ENCODE data around the gene SRD5A3. TPM values are rescaled to one million over a fixed set of nuclear protein-coding genes. Genes with fewer than 3 reads are reported as not detected.
A peak's percentile ranks its signal among the peaks of the same experiment; 100 is the strongest.

Gene SRD5A3
- total RNA-seq, 1 experiment from 2014 or later: 16.0 TPM

DNA sequence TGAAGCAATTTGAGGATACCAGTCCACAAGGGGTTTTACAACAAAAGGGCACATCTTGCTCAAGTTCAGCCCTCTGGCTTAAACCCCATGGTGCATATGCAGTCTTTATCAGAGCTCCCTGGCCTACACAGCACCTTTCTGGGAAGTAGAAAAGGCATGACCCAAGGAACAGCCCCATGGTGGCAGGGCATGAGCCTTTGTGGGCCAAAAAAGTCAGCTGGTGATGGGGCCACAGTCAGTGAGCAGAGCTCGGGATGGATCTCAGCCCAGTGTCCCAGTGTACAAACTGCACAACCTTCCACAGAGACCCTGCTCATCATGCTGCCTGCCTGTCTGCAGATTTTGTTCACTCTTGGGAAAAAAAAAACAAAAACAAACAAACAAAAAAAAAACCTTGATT, 27.4 kb downstream of the SRD5A3 start:
- DNase-seq (ENCODE audit: low read depth): no peak

DNA sequence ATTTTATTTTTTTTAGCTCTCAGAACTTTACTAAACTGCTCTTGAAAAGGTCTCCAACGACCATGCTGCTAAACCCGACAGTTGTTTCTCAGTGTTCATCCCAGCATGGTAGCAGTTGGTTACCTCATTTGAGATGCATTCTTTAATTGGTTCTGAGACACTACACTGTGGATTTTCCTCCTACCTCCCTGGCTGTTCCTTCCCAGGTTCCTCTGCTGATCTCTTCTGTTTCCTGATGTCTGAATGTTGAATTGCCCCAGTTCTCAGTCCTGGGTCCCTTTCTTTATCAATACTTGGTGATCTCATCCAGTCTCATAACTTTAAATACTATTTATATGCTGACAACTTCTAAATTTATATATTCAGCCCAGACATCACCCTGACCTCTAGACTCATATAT, 30.7 kb downstream of the SRD5A3 start:
- no peak for DNase-seq (ENCODE audit: low read depth)

DNA sequence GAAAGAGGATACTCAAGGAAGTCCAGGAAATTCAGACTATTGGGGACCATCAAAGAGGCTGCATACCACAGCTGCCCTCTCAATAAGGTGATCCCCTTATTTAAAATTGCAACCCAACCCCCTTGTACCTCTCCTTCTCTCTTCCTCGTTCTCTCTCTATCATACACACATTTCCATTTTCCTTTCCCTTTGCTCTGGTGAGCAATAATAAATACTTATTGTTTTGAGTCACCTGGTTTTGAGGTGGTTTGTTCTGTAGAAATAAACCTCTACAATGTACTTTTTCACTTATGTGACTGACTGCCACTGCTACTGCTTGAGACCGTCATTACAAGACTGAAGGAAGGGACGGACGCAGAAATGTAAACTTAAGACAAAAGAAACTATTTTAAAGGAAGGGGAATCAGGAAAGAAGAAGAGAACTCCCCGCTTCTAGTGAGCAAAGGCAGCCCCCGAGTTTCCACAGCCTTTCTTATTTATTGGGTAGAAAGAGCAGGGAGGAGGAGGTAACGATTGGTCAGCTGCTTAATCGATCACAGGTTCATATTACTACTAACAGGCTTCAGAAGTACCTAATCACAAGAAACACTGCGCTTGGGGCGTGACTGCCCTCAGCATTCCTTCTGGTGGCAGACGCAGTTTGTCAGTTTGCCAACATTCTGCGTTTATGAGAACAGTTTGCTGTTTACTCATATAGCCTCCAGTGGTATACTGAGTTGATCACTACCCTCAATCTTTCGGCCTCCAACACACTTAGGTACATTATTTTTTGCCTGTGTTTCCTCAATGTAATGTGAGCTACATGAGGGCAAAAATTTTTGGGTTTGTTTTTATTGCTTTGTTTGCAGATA, 32.8 kb downstream of the SRD5A3 start:
- peak; percentile 79 for DNase-seq (ENCODE audit: low read depth)

DNA sequence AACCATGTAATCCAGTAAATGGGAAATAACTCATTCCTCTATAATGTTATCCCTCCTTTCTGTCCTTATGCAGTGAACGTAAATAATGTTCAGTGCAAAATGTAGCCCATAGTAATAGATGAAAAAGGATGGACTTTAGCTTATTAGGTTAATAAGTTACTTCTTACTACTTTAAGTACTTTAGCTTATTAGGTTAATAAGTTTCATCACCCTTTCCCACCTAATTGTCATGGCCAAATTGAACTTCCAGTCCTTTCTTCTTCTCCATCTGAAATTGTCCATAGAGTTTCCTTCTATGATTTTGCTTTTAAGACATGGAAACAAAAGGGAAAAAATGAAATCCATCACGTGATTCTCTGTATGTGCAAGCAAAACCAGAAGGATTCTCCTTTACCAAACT, 34.5 kb downstream of the SRD5A3 start:
- DNase-seq (ENCODE audit: low read depth): no peak

DNA sequence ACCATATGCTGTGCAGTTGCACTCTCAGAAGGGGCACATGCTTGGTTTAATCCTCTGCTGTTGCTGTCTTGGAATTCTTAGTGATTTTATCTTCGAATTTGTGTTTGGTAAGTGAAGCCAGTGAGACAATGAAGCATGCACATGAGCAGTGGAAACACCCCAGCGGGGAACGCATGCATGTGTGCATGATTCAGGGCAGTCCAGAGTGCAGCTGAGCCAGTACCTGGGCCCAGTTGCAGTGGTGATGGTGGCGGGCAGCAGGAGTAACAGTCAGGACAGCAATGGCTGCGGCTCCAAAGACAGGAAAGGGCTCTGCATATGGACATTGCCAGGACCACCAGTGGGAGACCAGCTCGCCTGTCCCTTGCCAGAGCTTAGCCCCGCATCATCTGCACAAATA, 35.5 kb downstream of the SRD5A3 start:
- DNase-seq (ENCODE audit: low read depth): no peak

DNA sequence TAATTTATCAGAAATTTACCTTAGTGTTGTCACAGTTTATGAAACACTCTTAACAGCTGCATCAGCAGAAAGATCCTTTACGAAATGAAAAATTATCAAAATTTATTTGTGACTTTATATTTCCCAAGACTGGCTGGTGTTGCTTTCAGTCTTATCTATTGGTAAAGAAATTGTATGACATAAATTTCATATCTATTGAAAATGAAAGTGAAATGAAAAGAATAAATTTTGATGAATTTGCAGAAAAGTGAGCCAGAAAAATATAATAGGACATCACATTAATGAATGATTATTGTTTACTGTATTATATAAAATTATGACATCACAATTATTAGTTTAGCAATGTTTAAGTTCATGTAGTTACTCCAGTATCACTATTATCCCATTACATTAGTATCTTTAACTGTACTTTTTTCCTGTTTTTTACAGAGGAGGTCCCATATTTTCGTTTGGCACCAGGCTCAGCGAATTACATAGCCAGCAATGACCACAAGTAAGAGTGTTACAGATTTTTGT, 36.5 kb downstream of the SRD5A3 start:
- DNase-seq (ENCODE audit: low read depth): no peak

DNA sequence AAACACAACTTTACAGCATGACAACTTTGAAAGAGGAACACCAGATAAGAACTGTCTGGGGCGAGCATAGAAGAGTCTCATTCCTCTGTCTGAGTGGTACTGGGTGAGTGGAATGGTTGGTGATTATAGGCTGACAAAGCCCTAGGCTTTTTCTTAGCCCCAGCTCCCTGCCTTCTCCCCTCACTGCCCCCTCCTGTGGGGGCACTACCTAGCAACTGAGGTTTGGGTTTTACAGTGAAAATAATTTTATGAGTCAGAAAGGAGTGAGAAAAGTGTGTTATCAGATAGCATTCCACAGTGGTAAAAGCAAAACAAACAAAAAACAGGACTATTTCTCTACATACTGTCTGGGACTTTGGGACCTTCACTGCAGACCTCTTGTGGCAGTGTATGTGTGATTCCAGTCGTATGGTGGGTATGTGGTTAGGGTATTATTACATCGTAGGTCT, 39.2 kb downstream of the SRD5A3 start:
- no peak for DNase-seq (ENCODE audit: low read depth)

DNA sequence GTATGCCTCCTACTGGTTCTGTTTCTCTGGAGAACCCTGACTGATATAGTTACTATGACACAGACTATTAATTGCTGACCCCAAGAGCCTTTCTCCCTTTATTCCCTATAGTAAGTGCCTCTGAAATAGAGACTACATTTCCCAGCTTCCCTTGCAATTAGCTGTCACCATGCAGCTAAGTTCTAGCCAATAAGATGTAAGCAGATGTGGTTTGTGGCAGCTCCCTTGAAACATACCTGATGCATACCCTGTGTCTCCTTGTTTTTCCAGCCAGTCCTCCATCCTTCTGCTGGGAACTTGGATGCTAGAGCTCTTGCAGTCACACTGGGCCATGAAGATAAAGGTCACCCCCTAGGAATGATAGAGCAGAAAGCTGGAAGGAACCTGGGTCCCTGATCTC, 40.0 kb downstream of the SRD5A3 start:
- DNase-seq (ENCODE audit: low read depth): peak; percentile 17

DNA sequence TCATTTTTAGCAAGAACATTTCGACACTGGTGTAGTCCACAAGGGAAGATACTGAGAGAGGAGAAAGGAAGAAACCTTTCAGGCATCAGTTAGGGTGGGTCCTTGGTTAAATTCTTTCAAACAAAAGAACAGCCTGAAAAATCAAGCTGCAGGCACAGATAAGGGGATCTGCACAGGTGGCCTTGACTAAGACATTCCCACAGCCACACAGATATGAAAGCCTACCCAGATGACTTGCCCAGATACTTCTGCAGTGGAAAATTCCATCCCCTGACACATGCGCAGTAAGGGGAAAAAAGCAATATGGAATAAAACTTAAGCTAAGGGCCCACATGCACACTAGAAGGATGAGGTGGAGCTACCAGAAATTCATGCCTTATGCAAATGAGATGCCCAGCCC, 40.8 kb downstream of the SRD5A3 start:
- DNase-seq (ENCODE audit: low read depth): no peak

DNA sequence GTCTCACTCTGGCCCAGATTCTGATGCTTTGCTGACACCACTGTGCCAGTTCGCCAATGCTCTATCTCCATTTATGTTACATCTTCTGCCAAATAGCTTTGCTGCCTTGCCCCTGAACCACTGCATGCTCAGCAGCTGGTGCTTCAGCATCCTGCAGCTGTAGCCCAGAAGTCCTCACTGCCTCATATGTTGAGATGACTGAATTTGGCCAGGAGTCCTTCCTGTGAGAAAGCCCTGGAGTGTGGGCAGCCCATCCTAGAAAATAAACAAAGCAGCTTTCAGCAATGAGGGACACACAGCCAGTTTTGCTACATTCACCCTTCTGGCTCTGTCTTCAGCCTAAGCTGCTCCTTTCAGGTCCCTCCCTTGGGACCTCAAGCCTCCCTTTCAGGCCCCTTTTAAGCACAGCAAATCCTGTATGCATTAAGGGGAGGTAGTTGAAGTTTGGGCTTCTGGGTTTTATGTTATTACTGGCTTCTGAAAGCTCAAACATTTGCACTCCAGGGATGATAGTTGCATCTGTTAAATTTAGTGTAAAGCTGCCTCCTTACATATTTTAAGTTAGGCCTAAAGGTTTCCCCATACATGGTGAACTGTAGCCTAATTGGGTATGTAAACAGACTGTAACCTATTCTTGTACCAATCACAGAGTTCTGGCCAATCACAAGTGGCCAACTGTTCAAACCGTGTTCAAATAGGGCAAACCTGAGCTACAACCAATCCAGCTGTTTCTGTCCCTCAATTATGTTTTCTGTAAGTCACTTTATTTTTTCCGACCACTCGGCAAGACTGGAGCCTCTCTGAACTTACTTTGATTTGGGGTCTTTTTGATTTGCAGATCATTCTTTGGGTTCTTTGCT, 47.6 kb downstream of the SRD5A3 start:
- DNase-seq (ENCODE audit: low read depth): no peak

DNA sequence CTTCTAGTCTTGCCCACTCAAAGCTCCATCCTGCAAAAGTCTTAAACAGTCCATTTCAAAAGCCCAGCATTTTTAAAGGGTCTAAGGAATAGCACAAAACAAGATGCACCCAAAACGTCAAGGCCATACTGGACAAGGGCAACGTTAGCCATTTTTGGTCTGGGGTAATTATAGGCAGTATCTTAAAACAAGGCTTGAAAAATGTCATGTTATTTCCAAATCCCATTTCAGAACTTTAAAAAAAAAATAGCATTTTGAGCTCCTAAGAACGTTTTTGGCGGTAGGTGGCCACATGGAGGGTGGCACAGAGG, 49.1 kb downstream of the SRD5A3 start:
- no peak for DNase-seq (ENCODE audit: low read depth)

DNA sequence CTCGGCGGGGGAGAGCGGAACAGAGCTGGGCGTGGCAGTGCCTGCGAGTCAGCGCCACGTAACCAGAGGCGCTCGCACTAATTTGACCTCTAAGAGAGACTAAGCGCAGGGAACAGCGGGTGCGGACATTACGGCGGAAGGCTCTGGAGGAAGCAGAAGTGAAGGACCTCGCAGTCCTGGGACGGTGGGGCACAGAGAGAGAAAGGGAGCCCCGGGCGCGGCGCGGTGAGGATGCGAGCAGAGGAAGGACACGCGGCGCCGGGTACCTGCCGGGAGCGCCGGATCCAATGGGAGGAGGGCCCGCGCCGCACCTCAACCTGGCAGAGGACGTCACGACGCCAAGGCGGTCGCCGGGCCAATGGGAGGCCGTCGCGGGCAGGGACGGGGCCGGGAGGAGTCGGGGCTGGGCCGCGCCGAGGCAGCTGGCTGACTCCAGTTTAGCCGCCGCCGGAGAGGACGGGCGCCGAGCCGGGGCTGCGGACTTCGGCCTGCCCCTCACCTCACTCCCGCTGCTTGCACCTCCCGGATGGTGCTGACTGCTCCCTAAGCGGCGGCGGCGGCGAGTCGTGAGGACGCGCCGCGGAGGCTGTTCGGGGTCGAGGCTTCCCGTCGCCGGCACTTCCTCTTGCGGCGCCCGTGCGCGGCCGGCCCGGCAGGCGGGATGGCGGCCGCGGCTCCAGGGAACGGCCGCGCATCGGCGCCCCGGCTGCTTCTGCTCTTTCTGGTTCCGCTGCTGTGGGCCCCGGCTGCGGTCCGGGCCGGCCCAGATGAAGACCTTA, 49.7 kb downstream of the SRD5A3 start, which contains the start of gene TMEM165:
TMEM165 (plus strand) TSS at position 429 of the 779 bp plus-strand sequence; CDS start at position 662, 233 bp downstream.
- peak; percentile 81 for DNase-seq (ENCODE audit: low read depth)

DNA sequence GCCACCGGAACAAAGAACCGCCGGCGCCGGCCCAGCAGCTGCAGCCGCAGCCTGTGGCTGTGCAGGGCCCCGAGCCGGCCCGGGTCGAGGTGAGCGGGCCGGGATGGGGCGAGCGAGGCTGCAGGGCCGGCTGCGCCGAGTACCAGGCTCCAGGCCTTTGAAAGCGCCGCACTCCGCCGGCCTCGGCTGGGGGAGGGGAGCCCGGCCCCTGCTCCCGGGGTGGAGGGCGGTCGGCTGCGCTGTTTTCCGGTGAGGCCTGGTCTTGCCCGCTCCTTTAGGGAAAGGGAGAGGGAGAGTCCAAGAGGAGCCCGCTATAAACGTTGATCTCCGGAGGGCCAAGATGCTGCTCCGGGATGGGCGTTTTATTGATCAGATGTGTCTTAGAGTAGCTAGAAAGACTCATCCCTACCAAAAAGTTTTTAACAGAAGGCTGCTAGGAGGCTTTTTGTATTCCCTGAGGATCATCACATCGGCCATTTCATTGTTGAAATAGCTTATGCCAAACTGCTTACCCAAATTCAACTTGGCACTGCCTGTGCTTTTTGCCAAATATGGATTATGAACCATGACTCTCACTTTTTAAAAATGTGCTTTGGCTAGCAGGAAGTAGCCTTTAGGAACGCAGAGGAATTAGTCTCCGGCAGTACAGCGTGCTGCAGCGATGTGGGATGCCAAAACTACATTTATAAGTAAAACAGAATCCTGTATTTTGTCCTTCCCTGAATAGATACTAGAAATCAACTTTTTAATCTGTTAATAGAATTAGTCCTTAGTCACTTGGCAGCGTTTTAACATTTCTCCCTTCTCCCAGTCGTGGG, 50.5 kb downstream of the SRD5A3 start:
- DNase-seq (ENCODE audit: low read depth): peak; percentile 38

DNA sequence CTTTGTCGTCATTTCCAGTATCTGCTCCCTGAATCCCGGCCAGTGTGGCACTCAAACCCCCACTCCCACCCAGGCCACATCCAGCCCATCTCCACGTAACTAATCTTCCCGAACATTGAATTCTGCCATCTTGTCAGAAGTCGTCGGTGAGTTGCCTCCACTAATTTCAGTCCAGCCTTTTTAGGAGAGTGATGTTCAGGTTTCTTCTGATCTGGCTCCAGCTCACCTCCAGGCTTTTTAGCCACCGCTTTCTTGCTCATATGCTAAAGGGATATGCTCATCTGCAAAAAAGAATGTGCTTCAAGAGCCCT, 51.0 kb downstream of the SRD5A3 start:
- peak; percentile 11 for DNase-seq (ENCODE audit: low read depth)

DNA sequence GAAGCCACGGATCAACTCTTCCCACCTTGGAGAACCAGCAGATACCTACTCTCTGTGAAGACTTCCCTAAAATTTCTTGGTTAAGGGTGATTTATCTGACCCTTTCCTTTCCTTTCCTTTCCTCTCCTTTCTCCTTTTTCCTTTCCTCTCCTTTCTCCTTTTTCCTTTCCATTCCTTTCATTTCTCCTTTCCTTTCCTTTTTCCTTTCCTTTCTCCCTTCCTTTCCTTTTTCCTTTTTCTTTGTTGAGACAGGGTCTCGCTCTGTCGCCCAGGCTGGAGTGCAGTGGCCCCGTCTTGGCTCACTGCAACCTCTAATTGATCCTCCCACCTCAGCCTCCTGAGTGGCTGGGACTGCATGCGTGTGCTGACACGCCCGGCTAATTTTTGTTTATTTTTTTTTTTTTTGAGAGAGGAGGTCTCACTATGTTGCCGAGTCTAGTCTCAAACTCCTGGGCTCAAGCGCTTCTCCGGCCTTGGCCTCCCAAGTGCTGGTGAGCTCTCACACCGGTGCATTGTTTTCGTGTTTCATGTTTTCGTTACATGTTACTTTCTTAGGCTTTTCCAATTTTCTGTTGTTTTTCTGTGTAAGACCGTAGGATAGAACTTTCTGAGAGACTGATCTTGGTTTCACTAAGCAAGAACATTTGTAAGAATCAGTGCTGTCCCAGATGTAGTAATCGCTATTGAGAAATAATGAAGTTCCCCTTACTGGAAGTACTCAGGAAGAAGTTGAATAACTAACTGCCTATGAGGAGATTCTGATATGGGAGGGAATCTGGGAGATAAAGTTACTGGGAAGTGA, 51.7 kb downstream of the SRD5A3 start:
- DNase-seq (ENCODE audit: low read depth): peak; percentile 45

DNA sequence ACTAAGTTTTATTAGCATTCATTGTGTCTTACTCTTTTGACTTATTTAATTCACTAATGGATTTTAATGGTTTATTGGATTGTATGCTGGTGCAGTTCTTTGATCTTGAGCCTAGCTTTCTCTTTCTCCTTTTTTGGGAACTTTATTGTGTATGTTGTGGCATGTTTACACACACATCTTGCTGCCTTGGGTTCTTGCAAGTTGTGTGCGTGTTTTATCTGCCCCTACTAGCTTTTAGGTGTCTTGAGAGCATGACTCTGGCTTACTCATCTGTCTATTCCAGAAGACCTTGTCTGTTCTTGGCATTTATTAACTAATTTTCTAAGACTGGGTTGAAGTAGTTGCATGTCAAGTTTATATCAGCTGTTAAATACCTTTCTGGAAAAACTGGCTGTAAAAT, 52.4 kb downstream of the SRD5A3 start:
- peak; percentile 31 for DNase-seq (ENCODE audit: low read depth)

DNA sequence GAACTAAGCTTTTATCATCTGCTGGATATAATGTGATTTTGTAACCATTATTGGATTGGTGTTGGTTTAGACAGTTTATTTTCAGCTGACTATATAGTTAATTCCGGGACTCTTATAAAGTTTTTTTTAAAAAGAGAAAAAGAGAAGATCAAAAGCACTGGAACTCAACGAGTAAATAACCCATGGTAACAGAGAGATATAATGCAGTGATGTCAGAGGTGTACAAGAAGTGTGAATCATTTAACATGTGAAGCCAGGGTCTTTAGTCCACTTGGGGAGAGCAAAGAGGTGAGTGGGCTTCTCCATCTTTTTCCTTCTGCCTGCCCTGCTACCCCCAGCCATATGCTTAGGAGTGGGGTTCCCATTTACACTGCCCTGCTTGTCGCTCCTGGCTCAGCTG, 52.9 kb downstream of the SRD5A3 start:
- no peak for DNase-seq (ENCODE audit: low read depth)

DNA sequence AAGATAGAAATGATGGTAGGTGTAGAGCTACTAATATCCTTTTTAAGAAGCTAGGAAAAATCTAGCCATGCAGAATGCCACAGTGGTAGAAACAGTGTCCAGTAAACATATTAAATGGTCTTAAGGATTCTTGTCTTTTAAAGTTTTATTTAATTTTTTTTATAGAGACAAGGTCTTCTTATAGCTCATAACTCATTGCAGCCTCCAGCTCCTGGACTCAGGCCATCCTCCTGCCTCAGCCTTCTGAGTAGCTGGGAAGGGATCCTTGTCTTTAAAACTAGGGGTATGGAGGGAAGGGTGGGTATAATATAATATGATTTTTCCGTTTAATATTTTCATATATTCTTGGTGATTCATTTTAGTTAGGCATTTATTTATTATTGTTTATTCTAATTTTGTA, 53.5 kb downstream of the SRD5A3 start:
- no peak for DNase-seq (ENCODE audit: low read depth)

DNA sequence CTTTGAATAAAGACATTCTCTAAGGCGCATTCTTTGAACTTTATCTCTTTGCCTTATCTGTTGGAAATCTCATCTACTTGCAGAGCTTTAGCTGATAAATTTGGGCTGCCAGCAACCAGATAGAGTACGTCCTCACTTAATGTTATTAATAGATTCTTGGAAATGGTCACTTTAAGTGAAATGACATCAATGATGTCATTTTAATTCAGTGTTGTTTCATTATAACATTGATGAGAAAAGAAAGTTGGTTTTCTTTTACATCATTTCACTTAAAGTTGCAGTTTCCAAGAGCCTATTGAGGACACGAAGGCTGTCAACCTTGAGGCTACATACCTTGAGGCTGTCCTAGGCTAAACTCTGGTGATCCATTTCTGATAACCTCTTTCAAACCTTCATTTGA, 59.0 kb downstream of the SRD5A3 start:
- no peak for DNase-seq (ENCODE audit: low read depth)

DNA sequence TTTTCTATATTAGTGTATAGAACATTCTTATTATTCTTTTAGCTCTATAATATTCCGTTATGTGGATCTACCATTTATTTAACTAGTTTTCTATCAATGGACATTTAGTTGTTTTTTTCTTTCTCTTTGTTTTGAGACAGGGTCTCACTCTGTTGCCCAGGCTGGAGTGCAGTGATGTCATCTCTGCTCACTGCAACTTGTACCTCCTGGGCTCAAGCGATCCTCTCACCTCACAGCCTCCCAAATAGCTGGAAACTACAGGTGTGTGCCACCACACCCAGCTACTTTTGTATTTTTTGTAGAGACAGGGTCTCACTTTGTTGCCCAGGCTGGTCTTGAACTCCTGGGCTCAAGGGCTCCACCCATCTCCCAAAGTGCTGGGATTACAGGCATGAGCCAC, 60.5 kb downstream of the SRD5A3 start:
- DNase-seq (ENCODE audit: low read depth): no peak

Data from RPMI7951 (cell line).